K562 (cell line): ENCODE data around the gene STPG2.

Source experiments
- ATF1 ChIP-seq, 2 experiments: fragments of 450-650 bp in 1 of 2; IDR thresholded peaks; 2 replicates each; pipeline ENCODE4 v1.6.1; 2016; ENCODE audit warnings: missing compliant biosample characterization in 1 of 2, missing genetic modification characterization in 1 of 2
- BCL6 ChIP-seq: fragments of 250-450 bp; sonication (Bioruptor Pico); IDR thresholded peaks from 2 replicates; pipeline ENCODE4 v1.4.0; 2020
- CEBPZ ChIP-seq: fragments of 150-350 bp; IDR thresholded peaks from 2 replicates; pipeline ENCODE4 v1.6.1; 2014; ENCODE audit warnings: low read depth, mild to moderate bottlenecking, low read length, borderline replicate concordance
- FOSL1 ChIP-seq: fragments of 200-800 bp; sonication (Bioruptor generic); conservative IDR thresholded peaks from 2 replicates; pipeline ENCODE4 v1.6.1; 2016; ENCODE audit warnings: missing genetic modification characterization, missing compliant biosample characterization
- JUNB ChIP-seq: fragments of 450-650 bp; formaldehyde crosslinking; conservative IDR thresholded peaks from 2 replicates; pipeline ENCODE4 v1.4.0; 2020; ENCODE audit warnings: mild to moderate bottlenecking
- MYC ChIP-seq, 2 experiments: fragments of 250-450 bp in 1 of 2; sonication (Bioruptor Pico) in 1 of 2; IDR thresholded peaks; 2 replicates each; pipeline versions ENCODE4 v1.5.1 to v1.6.1; 2012 to 2021; ENCODE audit warnings: low read depth in 2 of 2, borderline replicate concordance in 1 of 2, improper control_type of control experiment in 1 of 2, low read length in 1 of 2, mild to moderate bottlenecking in 1 of 2, moderate library complexity in 1 of 2
- POLR2AphosphoS5 ChIP-seq: IDR thresholded peaks from 2 replicates; pipeline ENCODE4 v1.6.1; 2011; ENCODE audit warnings: mild to moderate bottlenecking, low read depth, low read length, moderate library complexity; ENCODE audit not compliant: control insufficient read depth, insufficient read depth
- ZNF124 ChIP-seq: sonication (generic); formaldehyde crosslinking; IDR thresholded peaks from 2 replicates; pipeline ENCODE4 v1.8.1; 2022; ENCODE audit warnings: missing genetic modification reagents
- ZNF224 ChIP-seq: sonication (generic); formaldehyde crosslinking; IDR thresholded peaks from 2 replicates; pipeline ENCODE4 v1.8.0; 2022; ENCODE audit warnings: mild to moderate bottlenecking, missing genetic modification reagents
- ZNF274 ChIP-seq: IDR thresholded peaks from 2 replicates; pipeline ENCODE4 v1.6.1; 2011; ENCODE audit warnings: low read depth, mild to moderate bottlenecking, low read length, moderate library complexity, borderline replicate concordance
- TF ChIP-seq, protein P1 (sequence below), 3 experiments: IDR thresholded peaks in 2 of 3; conservative IDR thresholded peaks in 1 of 3; 2 replicates each; pipeline ENCODE4 v1.5.1; 2011 to 2012; ENCODE audit warnings: low read length in 3 of 3, mild to moderate bottlenecking in 3 of 3, control low read depth in 2 of 3, improper control_type of control experiment in 1 of 3, inconsistent platforms in 1 of 3, low read depth in 1 of 3, mixed read lengths in 1 of 3, moderate library complexity in 1 of 3; ENCODE audit not compliant: insufficient read depth in 2 of 3
- TF ChIP-seq, protein P2 (sequence below): sonication (generic); formaldehyde crosslinking; IDR thresholded peaks from 2 replicates; pipeline ENCODE4 v1.8.0; 2022; ENCODE audit warnings: mild to moderate bottlenecking, missing genetic modification reagents

DNA sequence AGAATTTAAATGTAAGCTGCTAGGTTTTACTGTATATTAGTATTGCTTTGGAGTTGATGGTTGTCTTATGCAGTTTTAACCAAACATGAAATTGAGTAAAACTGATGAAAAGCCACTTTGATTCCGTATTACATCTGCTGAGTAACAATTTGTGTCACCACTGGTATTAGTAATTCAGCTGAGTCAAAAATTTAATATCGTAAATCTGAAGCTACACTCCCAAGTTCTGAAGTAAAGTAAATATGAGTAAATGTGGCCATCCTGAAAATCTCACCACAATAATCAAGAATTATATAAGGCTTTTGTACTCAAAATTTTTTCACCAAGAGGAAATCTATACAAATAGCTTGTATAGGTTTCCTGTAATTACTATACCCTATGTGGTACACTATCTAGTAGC is 142.3 kb downstream of the STPG2 start:
- TF ChIP-seq POLR2AphosphoS5 (no peak), ZNF124 (CRISPR knock-in tag) (no peak), ZNF224 (CRISPR knock-in tag) (no peak), BCL6 (no peak), ATF1 (CRISPR knock-in tag; IDR thresholded peaks at IDR 0.05) (no peak), ATF1 (tag; IDR thresholded peaks at IDR 0.05) (no peak), MYC (IDR thresholded peaks at IDR 0.05; ENCODE audit: low read depth, low read length) (no peak), MYC (CRISPR knock-in tag; IDR thresholded peaks at IDR 0.05; ENCODE audit: borderline replicate concordance, low read depth) (no peak), JUNB (no peak), FOSL1 (no peak), CEBPZ (no peak), ZNF274 (no peak)
- TF ChIP-seq, protein P1, sequence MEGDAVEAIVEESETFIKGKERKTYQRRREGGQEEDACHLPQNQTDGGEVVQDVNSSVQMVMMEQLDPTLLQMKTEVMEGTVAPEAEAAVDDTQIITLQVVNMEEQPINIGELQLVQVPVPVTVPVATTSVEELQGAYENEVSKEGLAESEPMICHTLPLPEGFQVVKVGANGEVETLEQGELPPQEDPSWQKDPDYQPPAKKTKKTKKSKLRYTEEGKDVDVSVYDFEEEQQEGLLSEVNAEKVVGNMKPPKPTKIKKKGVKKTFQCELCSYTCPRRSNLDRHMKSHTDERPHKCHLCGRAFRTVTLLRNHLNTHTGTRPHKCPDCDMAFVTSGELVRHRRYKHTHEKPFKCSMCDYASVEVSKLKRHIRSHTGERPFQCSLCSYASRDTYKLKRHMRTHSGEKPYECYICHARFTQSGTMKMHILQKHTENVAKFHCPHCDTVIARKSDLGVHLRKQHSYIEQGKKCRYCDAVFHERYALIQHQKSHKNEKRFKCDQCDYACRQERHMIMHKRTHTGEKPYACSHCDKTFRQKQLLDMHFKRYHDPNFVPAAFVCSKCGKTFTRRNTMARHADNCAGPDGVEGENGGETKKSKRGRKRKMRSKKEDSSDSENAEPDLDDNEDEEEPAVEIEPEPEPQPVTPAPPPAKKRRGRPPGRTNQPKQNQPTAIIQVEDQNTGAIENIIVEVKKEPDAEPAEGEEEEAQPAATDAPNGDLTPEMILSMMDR (IDR thresholded peaks at IDR 0.05 in 2 of 3, conservative IDR thresholded peaks at IDR 0.05 in 1 of 3; ENCODE audit: insufficient read depth in 2 of 3, low read depth in 1 of 3, low read length in 3 of 3), result no peak
- TF ChIP-seq, protein P2, sequence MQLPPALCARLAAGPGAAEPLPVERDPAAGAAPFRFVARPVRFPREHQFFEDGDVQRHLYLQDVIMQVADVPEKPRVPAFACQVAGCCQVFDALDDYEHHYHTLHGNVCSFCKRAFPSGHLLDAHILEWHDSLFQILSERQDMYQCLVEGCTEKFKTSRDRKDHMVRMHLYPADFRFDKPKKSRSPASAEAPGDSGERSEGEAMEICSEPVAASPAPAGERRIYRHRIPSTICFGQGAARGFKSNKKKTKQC (CRISPR knock-in tag), result no peak
